ENCODE results near the gene AKAP1. TPM values are rescaled to one million over a fixed set of nuclear protein-coding genes. Genes with fewer than 3 reads are reported as not detected.
A peak's percentile ranks its signal among the peaks of the same experiment; 100 is the strongest.
"Not testable (repeated sequence)": the region's sequence is repeated elsewhere in the genome, so short reads cannot be mapped to it uniquely, and the experiment has no call there.

The AKAP1 gene
- total and polyA plus RNA-seq, 9 of the 15 experiments (the other 6 are each of a cell fraction or from before 2014, with no cell fraction given) = 12.9 to 63.8 (median 36.4) TPM

- peak; percentile 72 for TF ChIP-seq SPI1 (IDR thresholded peaks at IDR 0.05; ENCODE audit: borderline replicate concordance, low read depth, low read length)
- no peak for TF ChIP-seq GTF2A2 (tag; IDR thresholded peaks at IDR 0.05)
- no peak for TF ChIP-seq MCM5 (IDR thresholded peaks at IDR 0.05; ENCODE audit: low read depth)
- ChIA-PET CTCF (ENCODE audit: low intra/inter-chr PET ratio) (no interaction called here), POLR2A (interaction anchor here (0.5 to 0.9 kb wide), 3 partner anchors 8 to 28 kb away, joined by 3 read pairs; no protein-coding TSS in a partner anchor)
- WGBS (ENCODE audit: insufficient coverage, low coverage, missing lambda C conversion rate) = 80% methylated on average over 3 of the region's 4 CpGs
- Histone ChIP-seq H3K9ac (ENCODE audit: insufficient read depth in 1 of 2, low read depth in 2 of 2, low read length in 2 of 2) (no peak overlapping the region), H3K9me1 (ENCODE audit: control insufficient read depth, insufficient read depth, low read length) (peaks cover 4% of the 10 kb centered on the region), H3K4me2 (ENCODE audit: insufficient read depth, low read length) (no peak overlapping the region), H3K4me3 (no peak overlapping the region), H2AFZ (ENCODE audit: low read depth, low read length) (no peak overlapping the region), H4K20me1 (replicated peaks; ENCODE audit: control insufficient read depth, insufficient read depth, low read length) (peaks cover 21% of the 10 kb centered on the region), H3K4me1 (replicated peaks in 1 of 2; ENCODE audit: control insufficient read depth in 2 of 2, insufficient read depth in 2 of 2, low read length in 2 of 2) (peaks cover 20 to 28% of the 10 kb centered on the region in 2 experiments; a peak in 4 of 5 replicates), H3K79me2 (ENCODE audit: control insufficient read depth, insufficient read depth, low read length) (peaks cover 66% of the 10 kb centered on the region), H3K36me3 (ENCODE audit: control insufficient read depth, insufficient read depth, low read length) (peaks cover 27% of the 10 kb centered on the region), H3K27ac (ENCODE audit: extremely low read depth, low read depth, low read length) (no peak overlapping the region), H3K9me3 (replicated peaks; ENCODE audit: control insufficient read depth, insufficient read depth, low read depth, low read length) (no peaks in the 10 kb centered on the region), H3K27me3 (ENCODE audit: control insufficient read depth in 2 of 2, insufficient read depth in 2 of 2, low read length in 2 of 2) (no peaks in the 10 kb centered on the region)
- intact Hi-C loops (cut with micrococcal nuclease) = no loop called here
- ATAC-seq (no peak), FAIRE-seq (no peak), DNase-seq (ENCODE audit: extremely low read depth in 1 of 4, low spot score in 3 of 4) (no peak)
- no TSS peak for BruUV-seq (replicated peaks)
- in situ Hi-C loops (cut with MboI) = no loop called here
Observed at GRCh38 chr17:57102122-57102521, 17.1 kb downstream of the AKAP1 start.

GRCh38 chr17:57102660-57103059, 17.6 kb downstream of the AKAP1 start:
- peaks cover 26% of the 10 kb centered on the region for H3K36me3 ChIP-seq (ENCODE audit: control insufficient read depth, insufficient read depth, low read length)
- H3K4me1 ChIP-seq (replicated peaks in 1 of 2; ENCODE audit: control insufficient read depth in 2 of 2, insufficient read depth in 2 of 2, low read length in 2 of 2) = peaks cover 21 to 29% of the 10 kb centered on the region in 2 experiments; a peak in 4 of 5 replicates
- H3K9me3 ChIP-seq (replicated peaks; ENCODE audit: control insufficient read depth, insufficient read depth, low read depth, low read length); H3K27me3 ChIP-seq (ENCODE audit: control insufficient read depth in 2 of 2, insufficient read depth in 2 of 2, low read length in 2 of 2); ATAC-seq; in situ Hi-C loops (cut with MboI); H3K4me3 ChIP-seq; H3K9ac ChIP-seq (ENCODE audit: insufficient read depth in 1 of 2, low read depth in 2 of 2, low read length in 2 of 2); BruUV-seq (replicated peaks); CTCF ChIA-PET (ENCODE audit: low intra/inter-chr PET ratio); H3K9me1 ChIP-seq (ENCODE audit: control insufficient read depth, insufficient read depth, low read length); H2AFZ ChIP-seq (ENCODE audit: low read depth, low read length); intact Hi-C loops (cut with micrococcal nuclease); FAIRE-seq; H3K4me2 ChIP-seq (ENCODE audit: insufficient read depth, low read length); DNase-seq (ENCODE audit: extremely low read depth in 1 of 4, low spot score in 3 of 4); H3K27ac ChIP-seq (ENCODE audit: extremely low read depth, low read depth, low read length): not testable (repeated sequence)
- 88% methylated on average over 11 of the region's 12 CpGs for WGBS (ENCODE audit: insufficient coverage, low coverage, missing lambda C conversion rate)
- peaks cover 21% of the 10 kb centered on the region for H4K20me1 ChIP-seq (replicated peaks; ENCODE audit: control insufficient read depth, insufficient read depth, low read length)
- H3K79me2 ChIP-seq (ENCODE audit: control insufficient read depth, insufficient read depth, low read length) = peaks cover 63% of the 10 kb centered on the region
- POLR2A ChIA-PET = interaction anchor here (0.6 to 0.9 kb wide), 2 partner anchors 7 to 15 kb away, joined by 3 read pairs; no protein-coding TSS in a partner anchor

Data from K562 (cell line).